GM18517 (cell line): ENCODE measurements around the gene OXNAD1.

Experiments used
- ATAC-seq: cut with Tn5 transposase; IDR thresholded peaks from one replicate; pipeline ENCODE4 v1.9.1; 2021; ENCODE audit warnings: mild to moderate bottlenecking, moderate library complexity; ENCODE audit not compliant: unreplicated experiment

OXNAD1 gene

GRCh38 chr3:16264708-16265454, at the start of gene OXNAD1, which contains the start of gene DPH3:
OXNAD1 (plus strand) TSS chr3:16265212; CDS start chr3:16270953, 5,741 bp downstream.
DPH3 (minus strand) TSS chr3:16264943; CDS start chr3:16264876, 67 bp downstream.
- ATAC-seq: peak; percentile 96

- ATAC-seq: no peak
These were observed 48.6 kb upstream of the OXNAD1 start for GRCh38 chr3:16216373-16216935.

GRCh38 chr3:16219777-16220176, 45.2 kb upstream of the OXNAD1 start:
- ATAC-seq: no peak

GRCh38 chr3:16221990-16222389, 43.0 kb upstream of the OXNAD1 start:
- no peak for ATAC-seq

GRCh38 chr3:16222547-16222946, 42.5 kb upstream of the OXNAD1 start:
- ATAC-seq: no peak

GRCh38 chr3:16224325-16224724, 40.7 kb upstream of the OXNAD1 start:
- ATAC-seq: no peak

- ATAC-seq: no peak
These were observed 37.4 kb upstream of the OXNAD1 start for GRCh38 chr3:16227566-16227965.

- ATAC-seq: no peak
These were observed 35.3 kb upstream of the OXNAD1 start for GRCh38 chr3:16229681-16230080.

- ATAC-seq: no peak
These were observed 33.0 kb upstream of the OXNAD1 start for GRCh38 chr3:16231983-16232382.

GRCh38 chr3:16233806-16234205, 31.2 kb upstream of the OXNAD1 start:
- ATAC-seq: no peak

GRCh38 chr3:16234281-16234680, 30.7 kb upstream of the OXNAD1 start:
- no peak for ATAC-seq

GRCh38 chr3:16236030-16236639, 28.9 kb upstream of the OXNAD1 start:
- no peak for ATAC-seq

- ATAC-seq: no peak
These were observed 28.1 kb upstream of the OXNAD1 start for GRCh38 chr3:16236856-16237393.

GRCh38 chr3:16239086-16239770, 25.8 kb upstream of the OXNAD1 start:
- ATAC-seq: no peak

GRCh38 chr3:16239780-16240179, 25.2 kb upstream of the OXNAD1 start:
- no peak for ATAC-seq

- no peak for ATAC-seq
These were observed 24.6 kb upstream of the OXNAD1 start for GRCh38 chr3:16240229-16241023.

GRCh38 chr3:16241225-16241624, 23.8 kb upstream of the OXNAD1 start:
- ATAC-seq: no peak

GRCh38 chr3:16242177-16242576, 22.8 kb upstream of the OXNAD1 start:
- ATAC-seq: no peak

GRCh38 chr3:16243706-16244490, 21.1 kb upstream of the OXNAD1 start:
- no peak for ATAC-seq

- no peak for ATAC-seq
These were observed 19.4 kb upstream of the OXNAD1 start for GRCh38 chr3:16245609-16246008.
